ENCODE data around the gene ARPC2.

The ARPC2 gene

GRCh38 chr2:218294430-218295022 is 77.5 kb downstream of the ARPC2 start:
- TF ChIP-seq CTCF (IDR thresholded peaks at IDR 0.05; ENCODE audit: low read depth, low read length) = no peak
- H3K4me3 ChIP-seq (replicated peaks in 1 of 2; ENCODE audit: low read depth in 2 of 2, low read length in 2 of 2) = no peak overlapping the region
- DNase-seq (ENCODE audit: low read depth in 2 of 2) = no peak

DNA sequence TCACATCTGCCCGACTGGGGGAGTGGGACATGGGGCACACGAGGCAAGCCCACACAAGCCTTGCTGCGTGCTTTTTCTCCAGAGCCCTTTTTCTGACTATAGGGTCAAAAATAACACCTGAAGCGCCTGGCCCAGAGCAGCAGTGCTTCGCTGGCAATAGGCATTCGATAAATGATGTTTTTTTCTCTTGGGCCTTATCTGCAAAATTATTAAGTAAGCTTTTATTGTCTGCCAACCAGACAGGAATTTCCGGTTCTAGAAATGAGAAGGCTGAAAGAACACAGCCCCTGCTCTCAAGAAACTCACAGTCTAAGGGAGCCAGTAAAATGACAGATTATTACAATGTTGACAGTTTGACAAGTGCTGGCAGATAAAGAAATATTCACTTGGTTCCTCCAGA is 78.0 kb downstream of the ARPC2 start:
- peak; percentile 28 to 68 for DNase-seq (ENCODE audit: low read depth in 2 of 2)
- no peak for TF ChIP-seq CTCF (IDR thresholded peaks at IDR 0.05; ENCODE audit: low read depth, low read length)
- H3K4me3 ChIP-seq (replicated peaks in 1 of 2; ENCODE audit: low read depth in 2 of 2, low read length in 2 of 2) = no peak overlapping the region

GRCh38 chr2:218296200-218296599 is 79.2 kb downstream of the ARPC2 start:
- TF ChIP-seq CTCF (IDR thresholded peaks at IDR 0.05; ENCODE audit: low read depth, low read length) = no peak
- no peak for DNase-seq (ENCODE audit: low read depth in 2 of 2)
- H3K4me3 ChIP-seq (replicated peaks in 1 of 2; ENCODE audit: low read depth in 2 of 2, low read length in 2 of 2) = no peak overlapping the region

- TF ChIP-seq CTCF (IDR thresholded peaks at IDR 0.05; ENCODE audit: low read depth, low read length) = no peak
- no peak for DNase-seq (ENCODE audit: low read depth in 2 of 2)
- H3K4me3 ChIP-seq (replicated peaks in 1 of 2; ENCODE audit: low read depth in 2 of 2, low read length in 2 of 2) = no peak overlapping the region
Measured at GRCh38 chr2:218296847-218297246, 79.9 kb downstream of the ARPC2 start.

GRCh38 chr2:218298314-218298875 is 81.4 kb downstream of the ARPC2 start:
- no peak overlapping the region for H3K4me3 ChIP-seq (replicated peaks in 1 of 2; ENCODE audit: low read depth in 2 of 2, low read length in 2 of 2)
- no peak for TF ChIP-seq CTCF (IDR thresholded peaks at IDR 0.05; ENCODE audit: low read depth, low read length)
- DNase-seq (ENCODE audit: low read depth in 2 of 2) = no peak

DNA sequence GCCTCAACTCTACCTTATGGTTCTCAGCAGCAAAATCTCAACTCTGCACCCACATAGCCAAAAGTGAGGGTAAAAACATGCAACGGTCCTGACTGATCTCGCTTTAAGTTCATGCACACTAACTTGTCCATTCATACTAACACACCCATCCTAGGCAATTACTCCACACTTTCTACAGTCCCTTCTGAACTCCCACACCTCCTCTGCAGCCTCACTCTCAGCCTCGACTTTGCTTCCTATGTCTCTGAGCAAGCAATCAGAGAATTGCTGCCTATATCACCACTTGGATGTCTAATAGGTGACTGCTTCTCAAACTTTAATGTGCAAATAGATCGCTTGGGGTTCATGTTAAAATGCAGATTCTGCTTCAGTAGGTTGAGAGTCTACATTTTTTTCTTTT is 83.2 kb downstream of the ARPC2 start:
- no peak overlapping the region for H3K4me3 ChIP-seq (replicated peaks in 1 of 2; ENCODE audit: low read depth in 2 of 2, low read length in 2 of 2)
- no peak for DNase-seq (ENCODE audit: low read depth in 2 of 2)
- TF ChIP-seq CTCF (IDR thresholded peaks at IDR 0.05; ENCODE audit: low read depth, low read length) = no peak

All from cardiac fibroblast (primary cell).